Lower leg skin (tissue), 3 donors: ENCODE measurements around the gene RPL14.

Source experiments
- POLR2A ChIP-seq, 2 donors: fragments of 450-650 bp; IDR thresholded peaks; one replicate each; pipeline ENCODE4 v1.6.1; 2016 to 2017; ENCODE audit warnings: antibody characterized with exemption in 2 of 2, mild to moderate bottlenecking in 1 of 2, moderate library complexity in 1 of 2
- TF ChIP-seq, protein P1 (sequence below), 3 donors: fragments of 450-650 bp; IDR thresholded peaks; one replicate each; pipeline ENCODE4 v1.5.1; 2016; ENCODE audit warnings: antibody characterized with exemption in 3 of 3, mild to moderate bottlenecking in 3 of 3, moderate library complexity in 2 of 3

DNA sequence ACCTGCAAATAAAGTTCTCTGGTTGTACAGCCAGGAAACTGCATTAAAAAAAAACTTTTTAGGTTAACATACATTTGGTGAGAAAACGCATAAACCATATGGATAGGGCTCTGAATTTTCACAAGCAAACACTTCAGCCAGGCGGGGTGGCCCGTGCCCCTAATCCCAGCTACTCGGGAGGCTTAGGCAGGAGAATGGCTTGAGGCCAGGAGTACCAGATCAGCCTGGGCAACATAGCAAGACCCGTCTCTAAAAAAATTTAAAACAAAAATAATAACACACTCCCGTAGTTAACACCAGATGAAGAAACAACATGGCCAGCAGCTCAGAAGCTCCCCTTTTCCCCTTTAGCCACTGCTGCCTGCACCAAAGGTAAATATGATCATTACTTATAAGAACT is 3.2 kb upstream of the RPL14 start:
- TF ChIP-seq, protein P1, sequence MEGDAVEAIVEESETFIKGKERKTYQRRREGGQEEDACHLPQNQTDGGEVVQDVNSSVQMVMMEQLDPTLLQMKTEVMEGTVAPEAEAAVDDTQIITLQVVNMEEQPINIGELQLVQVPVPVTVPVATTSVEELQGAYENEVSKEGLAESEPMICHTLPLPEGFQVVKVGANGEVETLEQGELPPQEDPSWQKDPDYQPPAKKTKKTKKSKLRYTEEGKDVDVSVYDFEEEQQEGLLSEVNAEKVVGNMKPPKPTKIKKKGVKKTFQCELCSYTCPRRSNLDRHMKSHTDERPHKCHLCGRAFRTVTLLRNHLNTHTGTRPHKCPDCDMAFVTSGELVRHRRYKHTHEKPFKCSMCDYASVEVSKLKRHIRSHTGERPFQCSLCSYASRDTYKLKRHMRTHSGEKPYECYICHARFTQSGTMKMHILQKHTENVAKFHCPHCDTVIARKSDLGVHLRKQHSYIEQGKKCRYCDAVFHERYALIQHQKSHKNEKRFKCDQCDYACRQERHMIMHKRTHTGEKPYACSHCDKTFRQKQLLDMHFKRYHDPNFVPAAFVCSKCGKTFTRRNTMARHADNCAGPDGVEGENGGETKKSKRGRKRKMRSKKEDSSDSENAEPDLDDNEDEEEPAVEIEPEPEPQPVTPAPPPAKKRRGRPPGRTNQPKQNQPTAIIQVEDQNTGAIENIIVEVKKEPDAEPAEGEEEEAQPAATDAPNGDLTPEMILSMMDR (IDR thresholded peaks at IDR 0.05), result no peak
- TF ChIP-seq POLR2A (IDR thresholded peaks at IDR 0.05), result no peak
